Thoracic aorta (tissue), 2 donors: Measurements from ENCODE around the gene TRMT10A. TPM values are rescaled to one million over a fixed set of nuclear protein-coding genes. Genes with fewer than 3 reads are reported as not detected.
"Not testable (repeated sequence)": the region's sequence is repeated elsewhere in the genome, so short reads cannot be mapped to it uniquely, and the experiment has no call there.

Source experiments
- ATAC-seq: fragments of 150-250 bp; one replicate; pipeline ENCODE4 v1.8.0; 2017; ENCODE audit warnings: low read depth; ENCODE audit not compliant: insufficient number of reproducible peaks, low FRiP score
- DNase-seq: peaks from one replicate; pipeline ENCODE4 v3.0.0-alpha.2; 2020; ENCODE audit warnings: low spot score
- H3K27ac ChIP-seq, 2 donors: fragments of 200-600 bp; sonication (generic); 1 replicate in 1 of 2; 2 replicates in 1 of 2; pipeline ENCODE4 v1.5.1; 2016; ENCODE audit warnings: mild to moderate bottlenecking in 2 of 2, moderate library complexity in 2 of 2
- H3K27me3 ChIP-seq: fragments of 200-600 bp; sonication (generic); replicated peaks from 2 replicates; pipeline ENCODE4 v1.6.0; 2016; ENCODE audit warnings: mild to moderate bottlenecking; ENCODE audit not compliant: insufficient read depth
- H3K36me3 ChIP-seq: fragments of 200-600 bp; sonication (generic); one replicate; pipeline ENCODE4 v1.5.1; 2016
- H3K4me1 ChIP-seq, 2 donors: fragments of 200-600 bp; sonication (generic); 1 replicate in 1 of 2; 2 replicates in 1 of 2; pipeline versions ENCODE4 v1.5.1 to v1.6.0; 2016; ENCODE audit warnings: low read depth in 2 of 2, mild to moderate bottlenecking in 1 of 2; ENCODE audit not compliant: control insufficient read depth in 1 of 2
- H3K4me3 ChIP-seq: fragments of 200-600 bp; sonication (generic); 2 replicates; pipeline ENCODE4 v1.5.1; 2016; ENCODE audit warnings: mild to moderate bottlenecking
- H3K9me3 ChIP-seq: fragments of 200-600 bp; sonication (generic); 2 replicates; pipeline ENCODE4 v1.5.1; 2016
- CTCF ChIP-seq: fragments of 200-600 bp; sonication (generic); IDR thresholded peaks from one replicate; pipeline ENCODE4 v1.5.1; 2019; ENCODE audit warnings: antibody characterized with exemption
- total RNA-seq, 2 donors: library from RNA; depleted of rRNA; stranded (reverse); fragments of >200 nt; gene quantifications; one replicate each; pipeline versions ENCODE4 v1.1.0 to v1.2.3, GENCODE V29; 2016

Gene TRMT10A
- total RNA-seq, 2 donors from 2014 or later, result 3.7 to 5.0 TPM

- DNase-seq (no peak), ATAC-seq (no peak)
- Histone ChIP-seq H3K36me3 (peaks cover 9% of the 10 kb centered on the region), H3K4me1 (no peaks in the 10 kb centered on the region), H3K27ac (no peak overlapping the region), H3K27me3 (no peaks in the 10 kb centered on the region), H3K4me3 (no peak overlapping the region), H3K9me3 (no peaks in the 10 kb centered on the region)
- no peak for TF ChIP-seq CTCF
Observed at GRCh38 chr4:99552872-99553271, 11.0 kb downstream of the TRMT10A start.

GRCh38 chr4:99540277-99540939 is 23.4 kb downstream of the TRMT10A start:
- Histone ChIP-seq H3K4me3 (no peak overlapping the region), H3K27me3 (no peaks in the 10 kb centered on the region), H3K27ac (no peak overlapping the region), H3K9me3 (no peaks in the 10 kb centered on the region), H3K4me1 (no peaks in the 10 kb centered on the region), H3K36me3 (no peaks in the 10 kb centered on the region)
- DNase-seq (no peak), ATAC-seq (no peak)
- no peak for TF ChIP-seq CTCF

- H3K9me3 ChIP-seq, result no peaks in the 10 kb centered on the region
- no peak for TF ChIP-seq CTCF
- no peak overlapping the region for H3K27ac ChIP-seq
- H3K4me3 ChIP-seq, result no peak overlapping the region
- DNase-seq (no peak), ATAC-seq (no peak)
- H3K4me1 ChIP-seq, result no peaks in the 10 kb centered on the region
- H3K36me3 ChIP-seq, result no peaks in the 10 kb centered on the region
- H3K27me3 ChIP-seq, result no peaks in the 10 kb centered on the region
Observed at GRCh38 chr4:99537674-99538073, 26.2 kb downstream of the TRMT10A start.

GRCh38 chr4:99536848-99537247 is 27.0 kb downstream of the TRMT10A start:
- Histone ChIP-seq H3K4me1 (no peaks in the 10 kb centered on the region), H3K9me3 (no peaks in the 10 kb centered on the region), H3K27me3 (no peaks in the 10 kb centered on the region), H3K4me3 (no peak overlapping the region), H3K36me3 (no peaks in the 10 kb centered on the region), H3K27ac (no peak overlapping the region)
- DNase-seq (no peak), ATAC-seq (no peak)
- TF ChIP-seq CTCF, result no peak

DNA sequence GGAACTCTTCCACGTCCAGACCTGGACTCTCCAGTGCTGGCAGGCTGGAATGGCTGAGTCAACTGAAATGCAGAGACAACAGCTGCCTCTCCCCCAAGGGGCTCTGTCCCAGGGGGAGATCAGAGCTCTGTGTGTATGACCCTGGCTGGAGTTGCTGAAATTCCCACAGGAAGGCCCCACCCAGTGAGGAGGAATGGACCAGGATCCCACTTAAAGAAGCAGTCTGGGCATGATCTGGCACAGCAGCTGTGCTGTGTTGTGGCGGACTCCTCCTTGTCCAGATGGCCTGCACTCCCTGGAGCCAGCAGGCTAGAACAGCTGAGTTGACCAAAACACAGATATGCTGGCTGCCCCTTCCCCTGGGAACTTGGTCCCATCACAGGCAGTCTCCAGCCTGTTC is 27.6 kb downstream of the TRMT10A start:
- no peaks in the 10 kb centered on the region for H3K9me3 ChIP-seq
- no peak for ATAC-seq

DNA sequence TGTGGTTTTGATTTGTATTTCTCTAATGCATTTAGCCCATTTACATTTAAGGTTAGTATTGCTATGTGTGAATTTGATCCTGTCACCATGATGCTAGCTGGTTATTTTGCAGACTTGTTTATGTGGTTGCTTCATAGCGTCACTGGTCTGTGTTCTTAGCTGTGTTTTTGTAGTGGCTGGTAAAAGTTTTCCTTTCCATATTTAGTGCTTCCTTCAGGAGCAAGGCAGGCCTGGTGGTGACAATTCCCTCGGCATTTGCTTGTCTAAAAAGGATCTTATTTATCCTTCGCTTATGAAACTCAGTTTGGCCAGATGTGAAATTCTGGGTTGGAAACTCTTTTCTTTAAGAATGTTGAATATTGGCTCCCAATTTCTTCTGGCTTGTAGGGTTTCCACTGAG is 29.1 kb downstream of the TRMT10A start:
- H3K4me3 ChIP-seq, H3K27me3 ChIP-seq, H3K36me3 ChIP-seq, ATAC-seq, H3K9me3 ChIP-seq, DNase-seq, H3K27ac ChIP-seq, H3K4me1 ChIP-seq: not testable (repeated sequence)

More for the DNA sequence above, 27.6 kb downstream of the TRMT10A start:
- Histone ChIP-seq H3K27me3 (no peaks in the 10 kb centered on the region), H3K36me3 (no peaks in the 10 kb centered on the region), H3K4me3 (no peak overlapping the region), H3K4me1 (no peaks in the 10 kb centered on the region), H3K27ac (no peak overlapping the region)
- DNase-seq, result no peak
- no peak for TF ChIP-seq CTCF
